Prostate gland (tissue), 2 donors: ENCODE measurements around the gene SRBD1. TPM values are rescaled to one million over a fixed set of nuclear protein-coding genes. Genes with fewer than 3 reads are reported as not detected.

Experiments
- DNase-seq: peaks from one replicate; pipeline ENCODE4 v3.0.0-alpha.2; 2019; ENCODE audit warnings: low spot score
- H3K27ac ChIP-seq, 2 donors: fragments of 200-600 bp; sonication (generic); 2 replicates each; pipeline ENCODE4 v1.5.1; 2017 to 2019
- H3K27me3 ChIP-seq: fragments of 200-600 bp; sonication (generic); replicated peaks from 2 replicates; pipeline ENCODE4 v1.5.1; 2019; ENCODE audit not compliant: insufficient read depth
- H3K36me3 ChIP-seq, 2 donors: fragments of 200-600 bp; sonication (generic); 1 replicate in 1 of 2; 2 replicates in 1 of 2; pipeline versions ENCODE4 v1.5.1 to v1.8.1; 2017 to 2019
- H3K4me1 ChIP-seq: fragments of 200-600 bp; sonication (generic); replicated peaks from 2 replicates; pipeline ENCODE4 v1.5.1; 2019
- H3K4me3 ChIP-seq, 2 donors: fragments of 200-600 bp; sonication (generic); 2 replicates each; pipeline ENCODE4 v1.5.1; 2017 to 2019
- H3K9me3 ChIP-seq: fragments of 200-600 bp; sonication (generic); 2 replicates; pipeline ENCODE4 v1.5.1; 2017
- POLR2A ChIP-seq: fragments of 450-650 bp; IDR thresholded peaks from one replicate; pipeline ENCODE4 v1.6.1; 2016; ENCODE audit warnings: antibody characterized with exemption, mild to moderate bottlenecking
- POLR2AphosphoS5 ChIP-seq: sonication (generic); formaldehyde crosslinking; IDR thresholded peaks from one replicate; pipeline ENCODE4 v1.6.1; 2017; ENCODE audit warnings: antibody characterized with exemption
- WGBS: methylation state at CpG from one replicate; pipeline ENCODE4 v1.1.5; 2018; 5-methylcytosine and 5-hydroxymethylcytosine counted together
- intact Hi-C: fragments of 100-400 bp; cut with DNase I; formaldehyde crosslinking; loops from one replicate; pipeline ENCODE4 v1.14.2; 2022
- total RNA-seq, 2 donors: library from RNA; depleted of rRNA; stranded (reverse); fragments of >200 nt; gene quantifications; one replicate each; pipeline ENCODE4 v1.1.0, GENCODE V29; 2016
- TF ChIP-seq, protein P1 (sequence below), 4 experiments: fragments of 200-600 bp in 2 of 4; fragments of 450-650 bp in 2 of 4; sonication (generic) in 2 of 4; IDR thresholded peaks; 1 replicate in 3 of 4; 2 replicates in 1 of 4; pipeline ENCODE4 v1.5.1; 2016 to 2019; ENCODE audit warnings: antibody characterized with exemption in 4 of 4, mild to moderate bottlenecking in 2 of 4, moderate library complexity in 2 of 4

The SRBD1 gene
- total RNA-seq, 2 donors from 2014 or later: 16.5 to 25.9 TPM

DNA sequence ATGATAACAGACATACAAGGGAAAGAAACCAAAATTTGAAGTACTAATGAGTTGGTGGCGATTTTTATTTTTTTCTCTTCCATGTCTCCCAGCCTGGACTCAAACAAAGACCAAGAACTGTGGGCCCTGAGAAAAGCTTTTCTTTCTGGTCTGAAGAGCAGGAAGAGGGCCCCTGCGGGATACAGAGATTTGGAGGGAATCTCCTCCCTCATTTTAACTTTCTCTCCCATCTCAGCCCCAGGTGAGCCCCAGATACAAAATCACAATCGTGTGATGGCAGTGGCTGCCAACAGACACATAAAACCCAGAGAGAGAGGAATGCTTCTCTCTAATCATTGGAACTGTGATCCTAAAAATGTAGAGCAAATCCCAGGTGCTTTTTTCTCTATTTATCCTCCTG is 20.9 kb upstream of the SRBD1 start:
- 70% methylated on average over 3 of the region's 3 CpGs for WGBS
- H3K27ac ChIP-seq: no peak overlapping the region
- no peak overlapping the region for H3K4me3 ChIP-seq
- TF ChIP-seq, protein P1, sequence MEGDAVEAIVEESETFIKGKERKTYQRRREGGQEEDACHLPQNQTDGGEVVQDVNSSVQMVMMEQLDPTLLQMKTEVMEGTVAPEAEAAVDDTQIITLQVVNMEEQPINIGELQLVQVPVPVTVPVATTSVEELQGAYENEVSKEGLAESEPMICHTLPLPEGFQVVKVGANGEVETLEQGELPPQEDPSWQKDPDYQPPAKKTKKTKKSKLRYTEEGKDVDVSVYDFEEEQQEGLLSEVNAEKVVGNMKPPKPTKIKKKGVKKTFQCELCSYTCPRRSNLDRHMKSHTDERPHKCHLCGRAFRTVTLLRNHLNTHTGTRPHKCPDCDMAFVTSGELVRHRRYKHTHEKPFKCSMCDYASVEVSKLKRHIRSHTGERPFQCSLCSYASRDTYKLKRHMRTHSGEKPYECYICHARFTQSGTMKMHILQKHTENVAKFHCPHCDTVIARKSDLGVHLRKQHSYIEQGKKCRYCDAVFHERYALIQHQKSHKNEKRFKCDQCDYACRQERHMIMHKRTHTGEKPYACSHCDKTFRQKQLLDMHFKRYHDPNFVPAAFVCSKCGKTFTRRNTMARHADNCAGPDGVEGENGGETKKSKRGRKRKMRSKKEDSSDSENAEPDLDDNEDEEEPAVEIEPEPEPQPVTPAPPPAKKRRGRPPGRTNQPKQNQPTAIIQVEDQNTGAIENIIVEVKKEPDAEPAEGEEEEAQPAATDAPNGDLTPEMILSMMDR (IDR thresholded peaks at IDR 0.05): no peak
- TF ChIP-seq POLR2AphosphoS5 (no peak), POLR2A (no peak)
- no peaks in the 10 kb centered on the region for H3K36me3 ChIP-seq
- intact Hi-C loops: no loop called here
- no peak for DNase-seq
- no peaks in the 10 kb centered on the region for H3K4me1 ChIP-seq
- no peaks in the 10 kb centered on the region for H3K27me3 ChIP-seq
- H3K9me3 ChIP-seq: no peaks in the 10 kb centered on the region

GRCh38 chr2:45631319-45631718 is 20.3 kb upstream of the SRBD1 start:
- Histone ChIP-seq H3K27ac (no peak overlapping the region), H3K27me3 (no peaks in the 10 kb centered on the region), H3K36me3 (no peaks in the 10 kb centered on the region), H3K4me1 (no peaks in the 10 kb centered on the region), H3K4me3 (no peak overlapping the region), H3K9me3 (no peaks in the 10 kb centered on the region)
- 94% methylated on average over 3 of the region's 3 CpGs for WGBS
- intact Hi-C loops: no loop called here
- TF ChIP-seq, protein P1 (IDR thresholded peaks at IDR 0.05): no peak
- TF ChIP-seq POLR2AphosphoS5 (no peak), POLR2A (no peak)
- DNase-seq: no peak

GRCh38 chr2:45629971-45630370 is 18.9 kb upstream of the SRBD1 start:
- TF ChIP-seq, protein P1 (IDR thresholded peaks at IDR 0.05): no peak
- TF ChIP-seq POLR2A: no peak
- no peak overlapping the region for H3K4me3 ChIP-seq
- no peak for DNase-seq
- H3K9me3 ChIP-seq: no peaks in the 10 kb centered on the region
- intact Hi-C loops: no loop called here
- no peaks in the 10 kb centered on the region for H3K4me1 ChIP-seq
- H3K27ac ChIP-seq: no peak overlapping the region
- no peaks in the 10 kb centered on the region for H3K27me3 ChIP-seq
- H3K36me3 ChIP-seq: no peaks in the 10 kb centered on the region
- 100% methylated on average over 1 of the region's 1 CpG for WGBS

- DNase-seq: no peak
- Histone ChIP-seq H3K4me3 (no peak overlapping the region), H3K36me3 (no peaks in the 10 kb centered on the region), H3K27ac (no peak overlapping the region), H3K27me3 (no peaks in the 10 kb centered on the region), H3K4me1 (no peaks in the 10 kb centered on the region), H3K9me3 (no peaks in the 10 kb centered on the region)
- WGBS: 93% methylated on average over 1 of the region's 1 CpG
- TF ChIP-seq, protein P1 (IDR thresholded peaks at IDR 0.05): no peak
- TF ChIP-seq POLR2A (no peak), POLR2AphosphoS5 (no peak)
- intact Hi-C loops: no loop called here
Observed at GRCh38 chr2:45627911-45628310, 16.8 kb upstream of the SRBD1 start.

DNA sequence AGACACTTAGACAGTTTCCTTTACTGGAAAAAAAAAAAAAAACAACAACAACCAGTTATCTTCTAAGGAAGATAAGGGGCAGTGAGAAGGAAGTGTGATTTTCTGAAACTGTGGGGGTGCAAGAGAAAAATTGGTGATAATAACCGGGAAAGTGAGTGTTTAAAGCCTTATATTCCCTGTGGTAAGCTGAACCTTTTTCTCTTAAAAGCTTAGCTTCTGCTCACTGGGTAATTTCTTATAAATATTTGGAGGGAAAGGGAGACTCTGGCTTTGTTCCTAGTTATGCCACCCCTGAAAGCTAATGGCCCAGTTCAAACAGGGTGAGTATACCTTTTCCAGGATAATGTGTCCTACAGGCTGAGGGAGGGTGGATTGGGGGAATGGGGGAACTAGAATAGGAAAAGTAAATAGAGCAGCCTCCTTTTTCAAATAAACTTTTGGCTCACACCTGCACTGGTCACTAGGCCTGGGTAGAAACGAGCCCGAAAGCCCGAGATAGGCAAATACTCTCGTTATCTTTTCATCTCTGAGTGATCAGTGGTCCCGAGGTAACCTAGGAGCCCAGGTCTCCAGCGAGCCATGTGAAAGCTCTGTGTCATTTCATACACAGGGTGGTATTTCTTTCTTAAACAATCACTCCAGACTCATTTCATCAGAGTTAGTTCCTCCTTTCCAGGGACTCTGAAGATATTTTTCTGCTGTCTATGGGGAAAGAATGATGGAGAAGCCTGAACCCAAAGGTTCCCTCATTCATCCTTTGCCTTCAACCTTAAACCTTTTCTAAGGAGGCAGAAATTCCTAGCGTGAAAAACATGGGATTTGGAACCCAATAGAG is 15.5 kb upstream of the SRBD1 start:
- WGBS: 45% methylated on average over 8 of the region's 8 CpGs
- Histone ChIP-seq H3K4me1 (no peaks in the 10 kb centered on the region), H3K27ac (peak overlapping the region; percentile 17), H3K36me3 (no peaks in the 10 kb centered on the region), H3K4me3 (no peak overlapping the region), H3K27me3 (no peaks in the 10 kb centered on the region), H3K9me3 (no peaks in the 10 kb centered on the region)
- DNase-seq: peak; percentile 39
- intact Hi-C loops: no loop called here
- TF ChIP-seq, protein P1 (IDR thresholded peaks at IDR 0.05): no peak
- TF ChIP-seq POLR2AphosphoS5: peak; percentile 48
